Measurements from ENCODE around the gene SLC47A1. TPM values are rescaled to one million over a fixed set of nuclear protein-coding genes. Genes with fewer than 3 reads are reported as not detected.

Gene SLC47A1
- total and polyA plus RNA-seq, 2 of the 13 experiments (the other 11 are each of a cell fraction or from before 2014, with no cell fraction given), result 42.1 to 67.5 TPM

DNA sequence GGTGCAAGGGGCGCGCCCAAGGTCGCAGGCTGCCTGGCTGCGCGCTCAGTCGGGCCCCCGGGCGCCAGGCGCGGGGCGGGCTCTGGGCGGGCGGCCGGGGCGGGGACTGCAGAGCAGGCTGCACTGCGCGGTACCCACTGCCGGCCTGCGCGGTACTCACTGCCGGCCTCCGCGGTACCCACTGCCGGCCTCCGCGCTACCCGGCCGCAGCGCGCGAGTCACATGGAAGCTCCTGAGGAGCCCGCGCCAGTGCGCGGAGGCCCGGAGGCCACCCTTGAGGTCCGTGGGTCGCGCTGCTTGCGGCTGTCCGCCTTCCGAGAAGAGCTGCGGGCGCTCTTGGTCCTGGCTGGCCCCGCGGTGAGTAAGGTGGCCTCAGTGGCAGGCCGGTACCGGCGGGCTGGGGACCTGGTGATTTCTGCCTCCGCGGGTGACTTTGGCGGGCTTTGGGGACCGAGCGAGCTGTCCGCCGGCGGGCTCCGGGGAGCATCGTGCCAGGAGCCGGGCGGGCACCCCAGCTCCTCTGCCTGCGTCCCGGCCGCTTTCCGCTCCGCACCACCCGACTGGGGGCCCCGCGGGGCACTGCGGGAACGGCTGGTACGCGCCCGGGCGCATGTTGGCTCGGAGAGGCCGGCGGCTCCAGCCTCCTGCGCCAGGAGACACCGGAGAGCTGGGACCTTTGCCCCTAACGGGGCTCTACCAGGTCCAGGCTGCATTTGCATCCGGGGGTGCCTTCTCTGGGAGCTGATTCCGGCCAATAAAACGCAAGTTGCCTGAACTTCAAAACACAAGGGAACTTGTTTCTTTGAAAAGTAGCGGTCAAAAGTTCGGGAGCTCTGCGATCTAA, at the start of gene SLC47A1 (continued):
- TF ChIP-seq ETS1 (CRISPR knock-in tag; IDR thresholded peaks at IDR 0.05) (no peak), SMC3 (IDR thresholded peaks at IDR 0.05; ENCODE audit: low read length) (no peak), PRPF4 (IDR thresholded peaks at IDR 0.05; ENCODE audit: low read depth, low read length, poor library complexity, severe bottlenecking) (no peak), ZNF256 (CRISPR knock-in tag; conservative IDR thresholded peaks at IDR 0.05) (no peak), ATAD3A (CRISPR knock-in tag; IDR thresholded peaks at IDR 0.05) (no peak), MZF1 (CRISPR knock-in tag; IDR thresholded peaks at IDR 0.05; ENCODE audit: borderline replicate concordance) (no peak), RFX3 (CRISPR knock-in tag; IDR thresholded peaks at IDR 0.05) (no peak), REXO4 (CRISPR knock-in tag; IDR thresholded peaks at IDR 0.05; ENCODE audit: borderline replicate concordance) (no peak), TBP (CRISPR knock-in tag; IDR thresholded peaks at IDR 0.05) (no peak), ZNF350 (CRISPR knock-in tag; IDR thresholded peaks at IDR 0.05; ENCODE audit: borderline replicate concordance, low read depth) (no peak), ZNF577 (CRISPR knock-in tag; IDR thresholded peaks at IDR 0.05; ENCODE audit: borderline replicate concordance, low read depth) (no peak), ZNF644 (CRISPR knock-in tag; IDR thresholded peaks at IDR 0.05; ENCODE audit: low read depth) (no peak), SNAPC2 (CRISPR knock-in tag; IDR thresholded peaks at IDR 0.05) (no peak), ZNF446 (CRISPR knock-in tag; IDR thresholded peaks at IDR 0.05) (no peak; the same call in 1 of the 2 replicates), FOSL1 (CRISPR knock-in tag; IDR thresholded peaks at IDR 0.05; ENCODE audit: borderline replicate concordance) (no peak), AHR (CRISPR knock-in tag; IDR thresholded peaks at IDR 0.05) (no peak), ZGPAT (CRISPR knock-in tag; IDR thresholded peaks at IDR 0.05) (peak; percentile 50; the same call in 1 of the 2 replicates), ZBTB21 (CRISPR knock-in tag; IDR thresholded peaks at IDR 0.05) (no peak)
- TF ChIP-seq, protein P1, sequence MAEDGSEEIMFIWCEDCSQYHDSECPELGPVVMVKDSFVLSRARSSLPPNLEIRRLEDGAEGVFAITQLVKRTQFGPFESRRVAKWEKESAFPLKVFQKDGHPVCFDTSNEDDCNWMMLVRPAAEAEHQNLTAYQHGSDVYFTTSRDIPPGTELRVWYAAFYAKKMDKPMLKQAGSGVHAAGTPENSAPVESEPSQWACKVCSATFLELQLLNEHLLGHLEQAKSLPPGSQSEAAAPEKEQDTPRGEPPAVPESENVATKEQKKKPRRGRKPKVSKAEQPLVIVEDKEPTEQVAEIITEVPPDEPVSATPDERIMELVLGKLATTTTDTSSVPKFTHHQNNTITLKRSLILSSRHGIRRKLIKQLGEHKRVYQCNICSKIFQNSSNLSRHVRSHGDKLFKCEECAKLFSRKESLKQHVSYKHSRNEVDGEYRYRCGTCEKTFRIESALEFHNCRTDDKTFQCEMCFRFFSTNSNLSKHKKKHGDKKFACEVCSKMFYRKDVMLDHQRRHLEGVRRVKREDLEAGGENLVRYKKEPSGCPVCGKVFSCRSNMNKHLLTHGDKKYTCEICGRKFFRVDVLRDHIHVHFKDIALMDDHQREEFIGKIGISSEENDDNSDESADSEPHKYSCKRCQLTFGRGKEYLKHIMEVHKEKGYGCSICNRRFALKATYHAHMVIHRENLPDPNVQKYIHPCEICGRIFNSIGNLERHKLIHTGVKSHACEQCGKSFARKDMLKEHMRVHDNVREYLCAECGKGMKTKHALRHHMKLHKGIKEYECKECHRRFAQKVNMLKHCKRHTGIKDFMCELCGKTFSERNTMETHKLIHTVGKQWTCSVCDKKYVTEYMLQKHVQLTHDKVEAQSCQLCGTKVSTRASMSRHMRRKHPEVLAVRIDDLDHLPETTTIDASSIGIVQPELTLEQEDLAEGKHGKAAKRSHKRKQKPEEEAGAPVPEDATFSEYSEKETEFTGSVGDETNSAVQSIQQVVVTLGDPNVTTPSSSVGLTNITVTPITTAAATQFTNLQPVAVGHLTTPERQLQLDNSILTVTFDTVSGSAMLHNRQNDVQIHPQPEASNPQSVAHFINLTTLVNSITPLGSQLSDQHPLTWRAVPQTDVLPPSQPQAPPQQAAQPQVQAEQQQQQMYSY (CRISPR knock-in tag; IDR thresholded peaks at IDR 0.05), result no peak
- TF ChIP-seq, protein P2, sequence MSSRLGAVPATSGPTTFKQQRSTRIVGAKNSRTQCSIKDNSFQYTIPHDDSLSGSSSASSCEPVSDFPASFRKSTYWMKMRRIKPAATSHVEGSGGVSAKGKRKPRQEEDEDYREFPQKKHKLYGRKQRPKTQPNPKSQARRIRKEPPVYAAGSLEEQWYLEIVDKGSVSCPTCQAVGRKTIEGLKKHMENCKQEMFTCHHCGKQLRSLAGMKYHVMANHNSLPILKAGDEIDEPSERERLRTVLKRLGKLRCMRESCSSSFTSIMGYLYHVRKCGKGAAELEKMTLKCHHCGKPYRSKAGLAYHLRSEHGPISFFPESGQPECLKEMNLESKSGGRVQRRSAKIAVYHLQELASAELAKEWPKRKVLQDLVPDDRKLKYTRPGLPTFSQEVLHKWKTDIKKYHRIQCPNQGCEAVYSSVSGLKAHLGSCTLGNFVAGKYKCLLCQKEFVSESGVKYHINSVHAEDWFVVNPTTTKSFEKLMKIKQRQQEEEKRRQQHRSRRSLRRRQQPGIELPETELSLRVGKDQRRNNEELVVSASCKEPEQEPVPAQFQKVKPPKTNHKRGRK (CRISPR knock-in tag; IDR thresholded peaks at IDR 0.05), result no peak
- TF ChIP-seq, protein P3, sequence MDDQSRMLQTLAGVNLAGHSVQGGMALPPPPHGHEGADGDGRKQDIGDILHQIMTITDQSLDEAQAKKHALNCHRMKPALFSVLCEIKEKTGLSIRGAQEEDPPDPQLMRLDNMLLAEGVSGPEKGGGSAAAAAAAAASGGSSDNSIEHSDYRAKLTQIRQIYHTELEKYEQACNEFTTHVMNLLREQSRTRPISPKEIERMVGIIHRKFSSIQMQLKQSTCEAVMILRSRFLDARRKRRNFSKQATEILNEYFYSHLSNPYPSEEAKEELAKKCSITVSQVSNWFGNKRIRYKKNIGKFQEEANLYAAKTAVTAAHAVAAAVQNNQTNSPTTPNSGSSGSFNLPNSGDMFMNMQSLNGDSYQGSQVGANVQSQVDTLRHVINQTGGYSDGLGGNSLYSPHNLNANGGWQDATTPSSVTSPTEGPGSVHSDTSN (CRISPR knock-in tag; IDR thresholded peaks at IDR 0.05; ENCODE audit: borderline replicate concordance), result no peak
